T-helper 2 cell treated with Interferon-gamma antibody and Interleukin-4, amounts not matched to agents 100 ng/mL and 5 ng/mL, for 36 hours (primary cell): Measurements from ENCODE around the gene SPATA31E1. TPM values are rescaled to one million over a fixed set of nuclear protein-coding genes. Genes with fewer than 3 reads are reported as not detected.
"Not testable (repeated sequence)": the region's sequence is repeated elsewhere in the genome, so short reads cannot be mapped to it uniquely, and the experiment has no call there.

Experiments used
- intact Hi-C: fragments of 100-400 bp; cut with micrococcal nuclease; formaldehyde crosslinking; loops from one replicate; pipeline ENCODE4 v1.15.1; 2023
- total RNA-seq: library from RNA; stranded (reverse); gene quantifications from 2 replicates; pipeline ENCODE4 v1.2.3, GENCODE V29; 2022

The SPATA31E1 gene
- total RNA-seq, 1 donor from 2014 or later: not detected

DNA sequence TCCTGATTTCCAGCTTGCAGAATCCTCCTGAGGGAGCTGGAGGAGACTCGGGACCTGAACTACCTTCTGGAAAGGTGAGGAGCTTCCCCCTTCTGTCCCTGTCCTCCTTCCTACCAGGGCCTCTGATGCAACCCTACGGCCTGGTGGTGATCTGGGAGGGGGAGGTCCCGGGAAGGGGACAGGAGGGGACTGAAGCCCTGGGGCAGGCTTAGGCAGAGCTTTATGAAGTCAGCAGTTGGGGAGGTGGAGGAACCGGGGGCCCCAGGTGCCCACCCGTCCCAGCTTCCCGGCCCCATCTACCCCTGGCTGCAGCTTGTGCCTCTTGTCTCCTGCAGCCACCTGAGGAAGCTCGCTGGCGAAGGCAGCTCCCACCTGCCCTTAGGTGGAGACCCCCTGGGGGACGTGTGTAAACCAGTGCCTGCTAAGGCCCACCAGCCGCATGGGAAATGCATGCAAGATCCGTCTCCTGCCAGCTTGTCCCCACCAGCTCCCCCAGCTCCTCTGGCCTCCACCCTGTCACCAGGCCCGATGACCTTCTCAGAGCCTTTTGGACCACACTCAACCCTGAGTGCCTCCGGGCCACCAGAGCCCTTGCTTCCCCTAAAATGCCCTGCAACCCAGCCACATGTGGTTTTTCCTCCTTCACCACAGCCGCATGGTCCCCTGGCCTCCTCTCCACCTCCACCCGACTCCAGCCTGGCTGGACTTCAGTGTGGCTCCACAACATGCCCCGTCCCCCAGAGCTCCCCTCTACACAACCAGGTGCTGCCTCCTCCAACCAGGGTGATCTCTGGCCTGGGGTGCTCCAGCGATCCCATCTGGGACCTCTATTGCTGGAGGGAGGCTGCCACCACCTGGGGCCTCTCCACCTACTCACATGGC, 2.1 kb downstream of the SPATA31E1 start:
- intact Hi-C loops: no loop called here

DNA sequence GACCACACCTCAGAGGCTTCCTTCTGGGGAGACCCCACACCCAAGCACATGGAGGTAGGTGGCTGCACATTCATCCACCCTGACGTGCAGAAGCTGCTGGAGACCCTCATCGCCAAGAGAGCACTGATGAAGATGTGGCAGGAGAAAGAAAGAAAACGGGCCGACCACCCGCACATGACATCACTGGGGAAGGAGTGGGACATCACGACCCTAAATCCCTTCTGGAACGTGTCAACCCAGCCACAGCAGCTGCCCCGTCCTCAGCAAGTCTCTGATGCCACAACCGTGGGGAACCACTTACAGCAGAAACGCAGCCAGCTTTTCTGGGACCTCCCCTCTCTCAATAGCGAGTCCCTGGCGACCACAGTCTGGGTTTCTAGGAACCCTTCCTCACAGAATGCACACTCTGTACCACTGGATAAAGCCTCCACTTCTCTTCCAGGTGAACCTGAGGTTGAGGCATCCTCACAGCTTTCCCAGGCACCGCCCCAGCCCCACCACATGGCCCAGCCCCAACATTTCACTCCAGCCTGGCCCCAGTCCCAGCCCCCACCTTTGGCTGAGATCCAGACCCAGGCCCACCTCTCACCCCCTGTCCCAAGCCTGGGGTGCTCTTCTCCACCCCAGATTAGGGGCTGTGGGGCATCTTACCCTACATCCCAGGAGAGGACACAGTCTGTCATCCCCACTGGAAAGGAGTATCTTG, 3.0 kb downstream of the SPATA31E1 start:
- intact Hi-C loops: no loop called here

GRCh38 chr9:87886210-87886932, 3.7 kb downstream of the SPATA31E1 start:
- intact Hi-C loops: no loop called here

DNA sequence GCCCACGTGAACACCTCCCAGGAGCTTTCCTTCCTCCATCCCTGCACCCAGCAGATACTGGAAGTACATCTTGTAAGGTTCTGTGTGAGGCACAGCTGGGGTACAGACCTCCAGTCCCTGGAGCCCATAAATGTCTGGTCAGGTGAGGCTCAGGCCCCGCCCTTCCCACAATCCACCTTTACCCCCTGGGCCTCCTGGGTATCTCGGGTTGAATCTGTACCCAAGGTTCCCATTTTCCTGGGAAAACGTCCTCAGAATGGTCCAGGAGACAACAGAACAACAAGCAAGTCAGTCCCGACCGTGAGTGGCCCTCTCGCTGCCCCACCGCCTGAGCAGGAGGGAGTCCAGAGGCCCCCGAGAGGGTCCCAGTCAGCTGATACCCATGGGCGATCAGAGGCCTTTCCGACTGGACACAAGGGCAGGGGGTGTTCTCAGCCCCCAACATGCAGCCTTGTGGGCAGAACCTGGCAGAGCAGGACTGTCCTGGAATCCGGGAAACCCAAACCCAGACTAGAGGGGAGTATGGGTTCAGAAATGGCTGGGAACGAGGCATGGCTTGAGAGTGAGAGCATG, 4.3 kb downstream of the SPATA31E1 start:
- intact Hi-C loops: no loop called here

DNA sequence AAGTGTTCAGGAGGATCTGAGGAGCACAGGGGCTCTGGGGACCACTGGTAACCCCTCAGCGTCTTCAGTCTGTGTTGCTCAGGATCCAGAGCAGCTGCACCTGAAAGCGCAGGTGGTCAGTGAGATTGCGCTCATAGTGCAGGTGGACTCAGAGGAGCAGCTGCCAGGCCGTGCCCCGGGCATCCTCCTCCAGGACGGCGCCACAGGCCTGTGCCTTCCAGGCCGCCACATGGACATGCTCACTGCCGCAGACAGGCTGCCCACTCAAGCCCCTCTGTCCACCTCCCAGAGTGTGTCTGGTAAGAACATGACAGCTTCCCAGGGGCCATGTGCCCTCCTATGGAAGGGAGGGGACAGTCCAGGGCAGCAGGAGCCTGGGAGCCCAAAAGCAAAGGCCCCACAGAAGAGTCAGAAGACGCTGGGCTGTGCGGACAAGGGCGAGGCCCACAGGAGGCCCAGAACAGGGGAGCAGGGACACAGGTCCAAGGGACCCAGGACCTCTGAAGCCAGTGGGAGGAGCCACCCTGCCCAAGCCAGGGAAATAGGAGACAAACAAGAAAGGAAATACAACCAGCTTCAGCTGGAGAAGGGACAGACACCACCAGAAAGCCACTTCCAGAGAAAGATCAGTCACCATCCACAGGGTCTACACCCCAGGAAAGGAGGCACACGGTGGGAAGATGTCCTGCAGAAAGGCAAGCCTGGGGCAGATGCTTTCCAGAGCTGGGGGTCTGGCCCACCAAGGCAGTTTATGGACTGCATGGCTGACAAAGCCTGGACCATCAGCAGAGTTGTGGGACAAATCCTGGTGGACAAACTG, 5.2 kb downstream of the SPATA31E1 start:
- intact Hi-C loops: no loop called here

- intact Hi-C loops: no loop called here
Observed at GRCh38 chr9:87888501-87888900, 5.8 kb downstream of the SPATA31E1 start.

DNA sequence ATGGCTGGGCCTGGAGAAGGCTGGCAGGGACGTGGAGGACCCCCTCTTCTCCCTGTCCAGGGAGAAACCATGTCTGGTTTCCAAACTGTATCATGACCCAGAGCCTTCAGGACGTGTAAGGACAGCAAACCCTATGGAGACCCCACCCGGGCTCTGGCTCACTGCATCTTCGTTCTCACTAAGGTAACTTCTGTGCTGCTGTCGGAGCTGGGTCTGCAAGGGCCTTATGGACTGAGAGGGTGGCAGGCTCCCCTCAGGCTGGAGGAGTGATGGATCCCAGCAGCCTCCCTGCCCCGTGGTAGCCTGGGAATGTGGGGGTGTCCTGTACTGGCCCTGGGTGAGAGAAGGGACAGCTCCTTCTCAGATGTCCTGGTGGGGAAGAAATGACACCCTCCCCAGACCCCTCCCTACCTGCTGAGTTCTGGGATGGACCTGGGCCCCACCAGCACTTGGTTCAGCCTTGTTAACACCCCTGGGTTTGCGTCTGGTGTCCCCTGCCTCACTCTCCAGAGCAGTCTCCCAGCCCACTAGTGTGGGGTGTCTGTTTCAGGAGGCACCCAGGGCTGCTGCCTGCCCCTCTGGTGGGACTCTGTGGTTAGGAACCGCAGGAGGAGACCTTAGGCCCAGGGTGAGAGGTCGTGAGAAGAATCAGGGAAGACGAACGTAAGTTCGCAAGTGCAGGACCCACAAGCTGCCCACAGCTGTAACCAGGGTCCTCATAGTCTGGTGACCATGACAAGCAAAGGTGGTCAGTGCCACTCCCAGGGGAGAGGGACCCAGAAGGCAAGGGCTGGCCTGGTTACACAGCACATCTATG, 6.6 kb downstream of the SPATA31E1 start:
- intact Hi-C loops: no loop called here

DNA sequence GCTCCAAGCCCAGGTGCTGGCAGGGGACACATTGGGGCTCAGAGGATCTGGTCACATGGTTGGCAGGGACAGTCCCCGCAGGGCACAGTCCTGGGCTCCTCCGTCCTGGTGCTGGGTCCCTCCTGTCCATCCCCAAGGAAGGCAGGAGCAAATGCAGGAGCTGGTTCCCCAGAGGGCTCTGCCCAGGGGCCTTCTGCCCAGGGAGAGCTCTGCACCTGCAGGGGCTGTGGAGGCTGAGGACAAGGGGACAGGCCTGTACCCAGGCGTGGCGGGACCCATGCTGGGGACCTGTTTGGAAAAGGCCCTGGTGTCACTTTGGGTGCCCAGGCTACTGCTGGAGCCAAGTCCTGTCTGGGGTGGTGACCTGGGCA, 7.2 kb downstream of the SPATA31E1 start:
- intact Hi-C loops: no loop called here

DNA sequence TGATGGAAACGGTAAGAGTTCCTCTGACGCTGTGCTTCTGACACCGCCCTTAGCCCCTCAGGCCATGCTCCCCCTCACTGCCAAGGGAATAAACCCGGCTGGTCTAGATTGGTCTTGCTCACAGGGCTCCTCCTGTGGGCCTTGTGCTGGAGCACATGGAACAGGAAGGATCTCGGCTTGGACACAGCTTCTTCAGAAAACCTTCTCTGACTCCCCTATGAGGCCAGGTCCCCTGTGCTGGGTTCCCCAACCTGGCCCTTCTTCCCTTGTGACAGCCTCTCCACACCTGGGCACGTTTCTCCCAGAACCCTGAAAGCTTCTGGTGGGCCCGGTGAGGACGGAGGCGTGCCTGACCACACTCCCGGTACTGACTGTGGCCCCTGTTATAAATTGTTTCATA, 8.2 kb downstream of the SPATA31E1 start:
- intact Hi-C loops: no loop called here

GRCh38 chr9:87891754-87892153, 9.1 kb downstream of the SPATA31E1 start:
- intact Hi-C loops: no loop called here

GRCh38 chr9:87892956-87893355, 10.3 kb downstream of the SPATA31E1 start:
- intact Hi-C loops: no loop called here

DNA sequence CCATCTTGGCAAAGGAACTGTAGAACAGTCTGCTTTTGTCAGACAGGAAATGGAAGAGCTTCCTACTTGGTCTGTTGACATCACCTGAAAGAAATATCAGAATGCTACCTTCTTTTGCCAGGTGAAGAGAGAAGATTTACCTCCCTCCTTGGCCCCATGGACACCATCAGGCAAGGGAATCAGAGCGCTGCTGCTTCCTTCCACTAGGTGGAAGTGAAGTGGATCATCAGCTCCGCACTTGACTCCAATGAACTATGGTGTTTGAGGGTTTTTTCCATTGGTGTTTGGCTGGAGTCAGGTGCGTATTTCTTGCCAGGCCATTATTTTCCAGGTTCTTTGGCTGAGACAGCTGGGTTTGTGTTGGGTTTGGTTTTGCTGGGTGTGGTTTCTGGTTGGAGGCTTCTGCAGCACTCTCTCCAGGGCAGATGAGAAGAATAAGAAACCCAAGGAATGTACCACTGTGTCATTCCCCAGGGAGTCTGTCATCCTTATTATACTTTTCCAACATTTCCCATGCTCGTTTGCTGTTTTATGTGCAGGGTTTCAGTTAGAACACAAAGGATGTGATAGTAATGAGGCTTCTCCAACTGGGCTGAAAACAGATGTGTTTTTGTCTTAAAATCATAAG, 12.4 kb downstream of the SPATA31E1 start:
- intact Hi-C loops: no loop called here

DNA sequence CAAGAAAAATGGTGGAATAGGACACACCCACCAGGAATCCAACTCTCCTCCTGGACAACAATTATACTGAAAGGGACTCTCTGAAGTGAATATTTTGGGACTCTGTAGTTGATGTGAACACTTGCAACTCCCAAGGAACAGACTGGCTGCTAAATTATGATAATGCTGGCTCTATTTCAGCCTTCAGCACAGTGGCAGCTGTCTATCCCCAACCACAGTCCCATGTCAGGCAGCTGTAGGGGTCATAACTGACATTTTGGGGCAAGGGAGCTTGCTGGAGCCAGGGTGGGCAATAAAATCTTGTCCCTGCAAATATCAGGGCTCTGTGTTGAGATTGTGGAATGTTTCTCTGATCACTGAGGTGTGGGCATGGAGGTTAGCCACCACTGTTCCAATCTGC, 14.2 kb downstream of the SPATA31E1 start:
- intact Hi-C loops: no loop called here

- intact Hi-C loops: no loop called here
Observed at GRCh38 chr9:87898151-87898550, 15.5 kb downstream of the SPATA31E1 start.

GRCh38 chr9:87902371-87902770, 19.7 kb downstream of the SPATA31E1 start:
- intact Hi-C loops: not testable (repeated sequence)

GRCh38 chr9:87909310-87910041, 26.8 kb downstream of the SPATA31E1 start:
- intact Hi-C loops: no loop called here

- intact Hi-C loops: no loop called here
Observed at GRCh38 chr9:87910821-87911220, 28.1 kb downstream of the SPATA31E1 start.

- intact Hi-C loops: not testable (repeated sequence)
Observed at GRCh38 chr9:87917662-87918061, 35.0 kb downstream of the SPATA31E1 start, which contains the start of gene SPATA31C1. SPATA31C1 (plus strand) TSS chr9:87917962.

DNA sequence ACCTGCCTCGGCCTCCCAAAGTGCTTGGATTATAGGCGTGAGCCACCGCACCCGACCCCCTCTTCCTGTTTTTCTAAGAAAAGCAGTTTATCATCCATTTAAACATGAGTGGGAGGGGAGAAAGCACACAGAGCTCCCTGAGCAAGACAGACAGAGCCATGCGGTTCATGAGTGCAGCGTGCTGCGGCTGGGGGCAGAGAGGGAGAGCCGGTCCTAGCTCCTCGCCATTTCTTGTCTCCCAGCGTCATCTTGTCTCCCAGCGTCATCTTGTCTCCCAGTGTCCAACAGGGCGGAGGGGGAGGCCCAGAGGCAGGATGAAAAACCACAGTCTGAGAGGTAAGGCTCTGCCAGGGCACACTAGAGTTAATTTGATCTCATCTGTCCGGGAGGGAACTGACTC, 36.3 kb downstream of the SPATA31E1 start:
- intact Hi-C loops: not testable (repeated sequence)
